Measurements from ENCODE around the gene SLC7A5.
A peak's percentile ranks its signal among the peaks of the same experiment; 100 is the strongest.
"Not testable (repeated sequence)": the region's sequence is repeated elsewhere in the genome, so short reads cannot be mapped to it uniquely, and the experiment has no call there.

SLC7A5 gene

GRCh38 chr16:87860553-87861299 lies 8.6 kb downstream of the SLC7A5 start:
- DNase-seq (ENCODE audit: low spot score) = no peak

GRCh38 chr16:87858151-87858993 lies 10.9 kb downstream of the SLC7A5 start:
- not testable (repeated sequence) for DNase-seq (ENCODE audit: low spot score)

GRCh38 chr16:87856791-87857228 lies 12.5 kb downstream of the SLC7A5 start:
- no peak for DNase-seq (ENCODE audit: low spot score)

GRCh38 chr16:87855852-87856715 lies 13.2 kb downstream of the SLC7A5 start:
- DNase-seq (ENCODE audit: low spot score) = peak; percentile 39

GRCh38 chr16:87854907-87855683 lies 14.2 kb downstream of the SLC7A5 start:
- no peak for DNase-seq (ENCODE audit: low spot score)

- DNase-seq (ENCODE audit: low spot score) = no peak
Observed at GRCh38 chr16:87854053-87854906, 15.0 kb downstream of the SLC7A5 start.

GRCh38 chr16:87853411-87854052 lies 15.8 kb downstream of the SLC7A5 start:
- DNase-seq (ENCODE audit: low spot score) = peak; percentile 84

GRCh38 chr16:87851601-87852000 lies 17.7 kb downstream of the SLC7A5 start:
- DNase-seq (ENCODE audit: low spot score) = no peak

GRCh38 chr16:87851141-87851587 lies 18.1 kb downstream of the SLC7A5 start:
- no peak for DNase-seq (ENCODE audit: low spot score)

GRCh38 chr16:87850009-87851006 lies 19.0 kb downstream of the SLC7A5 start:
- DNase-seq (ENCODE audit: low spot score) = peak; percentile 67

GRCh38 chr16:87849419-87850008 lies 19.8 kb downstream of the SLC7A5 start:
- DNase-seq (ENCODE audit: low spot score) = no peak

GRCh38 chr16:87848676-87849345 lies 20.5 kb downstream of the SLC7A5 start:
- no peak for DNase-seq (ENCODE audit: low spot score)

GRCh38 chr16:87847785-87848675 lies 21.3 kb downstream of the SLC7A5 start:
- no peak for DNase-seq (ENCODE audit: low spot score)

- DNase-seq (ENCODE audit: low spot score) = no peak
Observed at GRCh38 chr16:87847467-87847784, 21.9 kb downstream of the SLC7A5 start.

GRCh38 chr16:87846705-87847466 lies 22.4 kb downstream of the SLC7A5 start:
- DNase-seq (ENCODE audit: low spot score) = no peak

Measured in CD4-positive, alpha-beta T cell treated with Interleukin-6 at 100 ng/mL for 8 hours (primary cell).